Common myeloid progenitor, CD34-positive (primary cell): ENCODE measurements around the gene IER5.
A peak's percentile ranks its signal among the peaks of the same experiment; 100 is the strongest.

Source experiments
- CTCF ChIA-PET: fragments of 350-600 bp; sonication (Branson Sonifier 250); formaldehyde crosslinking; loops from one replicate; lab custom pipeline; 2021; ENCODE audit warnings: antibody characterized with exemption; lab: Charles Lee
- POLR2A ChIA-PET: fragments of 350-600 bp; sonication (Branson Sonifier 250); formaldehyde crosslinking; loops from one replicate; lab custom pipeline; 2021; ENCODE audit warnings: antibody characterized with exemption; lab: Charles Lee
- DNase-seq, 3 donors: peaks; one replicate each; pipeline versions ENCODE4 v3.0.0 to v3.0.0-alpha.2; 2013
- H3K27ac ChIP-seq, 2 experiments: 1 replicate in 1 of 2; 2 replicates in 1 of 2; pipeline ENCODE4 v1.7.0; 2013; ENCODE audit warnings: inconsistent platforms in 2 of 2, low read length in 2 of 2, mild to moderate bottlenecking in 2 of 2, low read depth in 1 of 2, moderate library complexity in 1 of 2; ENCODE audit not compliant: severe bottlenecking in 2 of 2, insufficient read depth in 1 of 2, poor library complexity in 1 of 2
- H3K27me3 ChIP-seq, 5 experiments: replicated peaks in 2 of 5; 1 replicate in 3 of 5; 2 replicates in 2 of 5; pipeline versions ENCODE4 v1.6.1 to v1.7.0; 2013; ENCODE audit warnings: low read length in 4 of 5, mild to moderate bottlenecking in 2 of 5, moderate library complexity in 2 of 5, inconsistent platforms in 1 of 5; ENCODE audit not compliant: insufficient read depth in 5 of 5, control insufficient read depth in 4 of 5
- H3K36me3 ChIP-seq, 4 experiments: 1 replicate in 2 of 4; 2 replicates in 2 of 4; pipeline versions ENCODE4 v1.6.1 to v1.7.0; 2013; ENCODE audit warnings: low read length in 3 of 4, control low read depth in 1 of 4, mild to moderate bottlenecking in 1 of 4; ENCODE audit not compliant: control insufficient read depth in 4 of 4, insufficient read depth in 4 of 4
- H3K4me1 ChIP-seq, 4 experiments: 1 replicate in 3 of 4; 2 replicates in 1 of 4; pipeline versions ENCODE4 v1.6.1 to v1.7.1; 2013; ENCODE audit warnings: low read length in 3 of 4, mild to moderate bottlenecking in 3 of 4, control low read depth in 1 of 4, inconsistent platforms in 1 of 4, moderate library complexity in 1 of 4; ENCODE audit not compliant: control insufficient read depth in 4 of 4, insufficient read depth in 4 of 4; ENCODE audit errors: control extremely low read depth in 1 of 4
- H3K4me3 ChIP-seq, 7 experiments: 1 replicate in 4 of 7; 2 replicates in 3 of 7; pipeline versions ENCODE4 v1.5.1 to v1.7.0; 2013; ENCODE audit warnings: mild to moderate bottlenecking in 7 of 7, low read length in 6 of 7, moderate library complexity in 6 of 7, inconsistent platforms in 2 of 7, low read depth in 2 of 7, control low read depth in 1 of 7; ENCODE audit not compliant: insufficient read depth in 4 of 7, control insufficient read depth in 1 of 7; ENCODE audit errors: extremely low read depth in 1 of 7
- H3K9me3 ChIP-seq, 5 experiments: 1 replicate in 4 of 5; 2 replicates in 1 of 5; pipeline versions ENCODE4 v1.6.1 to v1.7.1; 2013; ENCODE audit warnings: low read length in 4 of 5, mild to moderate bottlenecking in 2 of 5, inconsistent platforms in 1 of 5, low read depth in 1 of 5, moderate library complexity in 1 of 5; ENCODE audit not compliant: control insufficient read depth in 4 of 5, insufficient read depth in 2 of 5; ENCODE audit errors: control extremely low read depth in 1 of 5
- WGBS: methylation state at CpG from one replicate; pipeline ENCODE4 v1.1.5; 2013; ENCODE audit not compliant: insufficient coverage; 5-methylcytosine and 5-hydroxymethylcytosine counted together

IER5 gene

GRCh38 chr1:181129771-181130606, 41.5 kb downstream of the IER5 start:
- Histone ChIP-seq H3K27me3 (no peaks in the 10 kb centered on the region), H3K4me3 (peak overlapping the region in 1 of 7 experiments; percentile 21), H3K4me1 (peaks cover 16 to 80% (median 59%) of the 10 kb centered on the region in 4 experiments), H3K9me3 (no peaks in the 10 kb centered on the region), H3K27ac (peak overlapping the region in 1 of 2 experiments; percentile 28), H3K36me3 (no peaks in the 10 kb centered on the region)
- ChIA-PET CTCF (interaction anchor here (2.9 to 4.9 kb wide), 2 partner anchors 11 to 13 kb away, joined by 22 to 38 read pairs; no protein-coding TSS in a partner anchor), POLR2A (interaction anchor here (1.5 to 2.2 kb wide), 2 partner anchors 25 to 40 kb away, joined by 3 to 13 read pairs; no protein-coding TSS in a partner anchor)
- 92% methylated on average over 11 of the region's 13 CpGs for WGBS
- DNase-seq: peak in 1 of 3 donors; percentile 31

GRCh38 chr1:181131255-181131941, 42.9 kb downstream of the IER5 start:
- ChIA-PET POLR2A (no interaction called here), CTCF (interaction anchor here (0.9 to 1.5 kb wide), 6 partner anchors 10 to 42 kb away, joined by 3 to 10 read pairs (median 4); no protein-coding TSS in a partner anchor)
- Histone ChIP-seq H3K36me3 (no peaks in the 10 kb centered on the region), H3K9me3 (no peaks in the 10 kb centered on the region), H3K27me3 (no peaks in the 10 kb centered on the region), H3K27ac (no peak overlapping the region), H3K4me1 (peaks cover 29 to 90% (median 70%) of the 10 kb centered on the region in 4 experiments), H3K4me3 (peak overlapping the region in 4 of 7 experiments; percentile 4 to 44 (median 22))
- WGBS: 11% methylated on average over 6 of the region's 8 CpGs
- peak in 2 of 3 donors; percentile 82 to 91 for DNase-seq

- POLR2A ChIA-PET: interaction anchor here (1.0 kb wide), 1 partner anchor 43 kb away, joined by 3 read pairs; no protein-coding TSS in a partner anchor
- peaks cover 26 to 77% (median 63%) of the 10 kb centered on the region in 4 experiments for H3K4me1 ChIP-seq
- WGBS: 98% methylated on average over 5 of the region's 6 CpGs
- no peaks in the 10 kb centered on the region for H3K36me3 ChIP-seq
- H3K27ac ChIP-seq: no peak overlapping the region
- H3K27me3 ChIP-seq: no peaks in the 10 kb centered on the region
- DNase-seq: no peak
- no peaks in the 10 kb centered on the region for H3K9me3 ChIP-seq
- H3K4me3 ChIP-seq: no peak overlapping the region
- CTCF ChIA-PET: interaction anchor here (0.7 to 12.7 kb wide), 6 partner anchors 9 to 94 kb away, joined by 3 to 202 read pairs (median 4); no protein-coding TSS in a partner anchor
Measured at GRCh38 chr1:181133441-181133951, 45.0 kb downstream of the IER5 start.

GRCh38 chr1:181133969-181134418, 45.5 kb downstream of the IER5 start:
- Histone ChIP-seq H3K36me3 (no peaks in the 10 kb centered on the region), H3K4me1 (peaks cover 26 to 76% (median 58%) of the 10 kb centered on the region in 4 experiments), H3K27ac (no peak overlapping the region), H3K27me3 (no peaks in the 10 kb centered on the region), H3K9me3 (no peaks in the 10 kb centered on the region), H3K4me3 (no peak overlapping the region)
- no peak for DNase-seq
- WGBS: 95% methylated on average over 7 of the region's 12 CpGs
- CTCF ChIA-PET: interaction anchor here (0.9 to 12.7 kb wide), 4 partner anchors 16 to 94 kb away, joined by 3 to 202 read pairs (median 4); partner anchors contain the start of gene IER5
- POLR2A ChIA-PET: interaction anchor here (0.7 to 0.8 kb wide), 2 partner anchors 44 to 1091 kb away, joined by 3 to 4 read pairs; no protein-coding TSS in a partner anchor

GRCh38 chr1:181134543-181135436, 46.3 kb downstream of the IER5 start:
- CTCF ChIA-PET: interaction anchor here (0.9 to 12.7 kb wide), 10 partner anchors 8 to 110 kb away, joined by 3 to 202 read pairs (median 4); partner anchors contain the start of genes IER5 and MR1
- peak in 2 of 3 donors; percentile 79 to 82 for DNase-seq
- no peaks in the 10 kb centered on the region for H3K36me3 ChIP-seq
- no peaks in the 10 kb centered on the region for H3K27me3 ChIP-seq
- H3K9me3 ChIP-seq: no peaks in the 10 kb centered on the region
- H3K4me3 ChIP-seq: peak overlapping the region in 1 of 7 experiments; percentile 41
- 72% methylated on average over 15 of the region's 17 CpGs for WGBS
- H3K27ac ChIP-seq: no peak overlapping the region
- H3K4me1 ChIP-seq: peaks cover 26 to 76% (median 55%) of the 10 kb centered on the region in 4 experiments
- POLR2A ChIA-PET: interaction anchor here (0.7 to 1.7 kb wide), 5 partner anchors 30 to 1092 kb away, joined by 3 to 5 read pairs (median 4); partner anchors contain the start of gene IER5

GRCh38 chr1:181135437-181135731, 46.9 kb downstream of the IER5 start:
- H3K27ac ChIP-seq: no peak overlapping the region
- no peak overlapping the region for H3K4me3 ChIP-seq
- H3K27me3 ChIP-seq: no peaks in the 10 kb centered on the region
- 89% methylated on average over 2 of the region's 2 CpGs for WGBS
- POLR2A ChIA-PET: interaction anchor here (0.6 to 1.7 kb wide), 4 partner anchors 30 to 81 kb away, joined by 3 to 5 read pairs (median 4); partner anchors contain the start of gene IER5
- no peaks in the 10 kb centered on the region for H3K36me3 ChIP-seq
- no peaks in the 10 kb centered on the region for H3K9me3 ChIP-seq
- DNase-seq: peak in 2 of 3 donors; percentile 32 to 44
- peaks cover 25 to 76% (median 50%) of the 10 kb centered on the region in 4 experiments for H3K4me1 ChIP-seq
- CTCF ChIA-PET: interaction anchor here (1.0 to 12.7 kb wide), 10 partner anchors 9 to 110 kb away, joined by 3 to 202 read pairs (median 6); partner anchors contain the start of genes IER5 and MR1
